ENCODE measurements around the gene SLC25A6. TPM values are rescaled to one million over a fixed set of nuclear protein-coding genes. Genes with fewer than 3 reads are reported as not detected.

Gene SLC25A6
- polyA plus RNA-seq, 1 donor: 611 TPM

DNA sequence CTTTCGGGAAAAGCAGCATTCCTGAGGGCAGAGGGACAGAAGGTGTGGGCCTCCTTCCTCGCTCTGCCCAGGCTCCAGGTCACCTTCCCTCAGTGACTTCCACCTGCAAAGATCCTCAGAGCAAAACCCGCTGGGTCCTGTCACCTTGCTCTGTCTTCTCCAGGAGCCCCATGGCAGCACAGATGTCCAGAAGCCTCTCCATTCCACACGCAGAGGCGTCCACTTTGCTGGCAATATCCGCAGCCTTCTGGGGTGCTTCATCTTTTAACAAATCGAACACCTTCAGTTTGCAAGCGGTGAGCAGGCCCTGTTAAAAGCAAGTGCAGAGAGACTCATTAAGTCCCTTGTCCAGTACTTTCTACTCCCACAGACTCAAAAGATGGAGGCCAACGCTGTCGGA is 33.5 kb upstream of the SLC25A6 start:
- peaks cover 37% of the 10 kb centered on the region for H3K36me3 ChIP-seq (ENCODE audit: control insufficient read depth, insufficient read depth, low read length)
- DNase-seq: no peak
- no peaks in the 10 kb centered on the region for H3K27me3 ChIP-seq (ENCODE audit: control insufficient read depth, insufficient read depth, low read length)
- H3K4me1 ChIP-seq (ENCODE audit: control insufficient read depth, insufficient read depth, low read length): peaks cover 4% of the 10 kb centered on the region
- WGBS (ENCODE audit: insufficient coverage, low lambda C conversion rate): 100% methylated on average over 3 of the region's 10 CpGs
- peaks cover 31% of the 10 kb centered on the region for H3K9me3 ChIP-seq (ENCODE audit: control insufficient read depth, low read depth, low read length)
- H3K4me3 ChIP-seq (ENCODE audit: low read length): no peak overlapping the region
- H3K27ac ChIP-seq (ENCODE audit: low read length): no peak overlapping the region

DNA sequence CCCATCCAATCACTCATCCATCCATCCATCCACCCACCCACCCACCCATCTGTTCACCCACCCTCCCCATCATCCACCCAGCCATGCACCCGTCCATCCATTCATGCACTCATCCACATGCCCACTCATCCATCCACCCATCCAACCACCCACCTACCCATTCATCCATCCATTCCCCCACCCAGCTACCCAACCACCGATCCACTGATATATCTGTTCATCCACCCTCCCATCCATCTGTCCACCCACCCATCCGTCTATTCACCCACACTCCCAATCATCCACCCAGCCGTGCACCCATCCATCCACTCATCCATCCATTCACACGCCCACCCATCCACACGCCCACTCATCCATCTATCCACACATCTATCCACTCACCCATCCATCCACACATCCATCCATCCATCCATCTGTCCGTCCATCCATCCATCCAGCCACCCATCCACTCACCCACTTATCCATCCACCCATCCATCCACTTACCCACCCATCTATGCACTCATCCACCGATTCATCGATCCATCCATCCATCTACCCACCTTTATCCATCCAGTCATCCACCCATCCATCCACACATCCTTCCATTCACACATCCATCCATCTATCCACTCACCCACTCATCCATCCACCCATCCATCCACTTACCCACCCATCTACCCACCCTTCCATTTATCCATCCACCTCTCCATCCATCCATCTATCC is 32.4 kb upstream of the SLC25A6 start:
- H3K27me3 ChIP-seq (ENCODE audit: control insufficient read depth, insufficient read depth, low read length): no peaks in the 10 kb centered on the region

DNA sequence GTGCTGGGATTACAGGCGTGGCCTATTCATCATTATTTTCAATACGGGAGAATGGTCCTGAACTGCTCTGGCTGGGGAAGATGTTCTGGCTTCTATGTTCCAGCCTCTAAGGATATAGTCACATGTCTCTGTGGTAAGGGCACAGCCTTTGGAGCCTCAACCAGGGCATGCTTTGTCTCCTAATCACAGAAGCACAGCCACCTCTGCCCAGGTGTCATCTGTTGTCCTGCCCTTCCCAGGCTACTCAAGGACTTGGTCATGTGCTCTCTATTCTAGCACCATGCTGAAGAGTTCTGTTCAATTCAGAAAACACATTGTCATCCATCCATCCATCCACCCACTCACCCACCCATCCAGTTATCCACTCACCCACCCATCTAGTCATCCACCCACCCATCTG is 31.3 kb upstream of the SLC25A6 start:
- H3K4me3 ChIP-seq (ENCODE audit: low read length): no peak overlapping the region
- peaks cover 46% of the 10 kb centered on the region for H3K9me3 ChIP-seq (ENCODE audit: control insufficient read depth, low read depth, low read length)
- H3K27ac ChIP-seq (ENCODE audit: low read length): no peak overlapping the region
- WGBS (ENCODE audit: insufficient coverage, low lambda C conversion rate): no CpG with 5 or more reads among the region's 2 CpGs
- H3K27me3 ChIP-seq (ENCODE audit: control insufficient read depth, insufficient read depth, low read length): no peaks in the 10 kb centered on the region
- DNase-seq: no peak
- H3K36me3 ChIP-seq (ENCODE audit: control insufficient read depth, insufficient read depth, low read length): peaks cover 46% of the 10 kb centered on the region
- H3K4me1 ChIP-seq (ENCODE audit: control insufficient read depth, insufficient read depth, low read length): peaks cover 4% of the 10 kb centered on the region

More for the DNA sequence above, 32.4 kb upstream of the SLC25A6 start:
- Histone ChIP-seq H3K27ac (ENCODE audit: low read length) (no peak overlapping the region), H3K36me3 (ENCODE audit: control insufficient read depth, insufficient read depth, low read length) (peaks cover 37% of the 10 kb centered on the region), H3K4me1 (ENCODE audit: control insufficient read depth, insufficient read depth, low read length) (peaks cover 4% of the 10 kb centered on the region), H3K9me3 (ENCODE audit: control insufficient read depth, low read depth, low read length) (peaks cover 36% of the 10 kb centered on the region), H3K4me3 (ENCODE audit: low read length) (no peak overlapping the region)
- WGBS (ENCODE audit: insufficient coverage, low lambda C conversion rate): 94% methylated on average over 3 of the region's 9 CpGs
- DNase-seq: no peak

DNA sequence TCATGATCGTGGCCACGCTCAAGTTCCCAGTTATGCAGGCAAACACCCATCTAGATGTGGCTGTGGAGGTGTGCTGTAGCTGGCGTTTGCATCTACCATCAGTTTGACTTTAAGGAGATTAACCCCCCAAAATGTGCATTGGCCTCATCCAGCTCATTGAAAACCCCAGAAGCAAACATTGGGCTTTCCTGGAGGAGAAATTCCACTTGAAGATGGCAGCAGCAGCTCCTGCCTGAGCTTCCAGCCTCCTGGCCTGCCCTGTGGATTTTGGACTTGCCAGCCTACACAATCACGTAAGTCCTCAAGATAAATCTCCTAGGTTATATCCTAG is 30.2 kb upstream of the SLC25A6 start:
- H3K4me1 ChIP-seq (ENCODE audit: control insufficient read depth, insufficient read depth, low read length): peaks cover 4% of the 10 kb centered on the region
- no CpG with 5 or more reads among the region's 4 CpGs for WGBS (ENCODE audit: insufficient coverage, low lambda C conversion rate)
- no peaks in the 10 kb centered on the region for H3K27me3 ChIP-seq (ENCODE audit: control insufficient read depth, insufficient read depth, low read length)
- no peak overlapping the region for H3K4me3 ChIP-seq (ENCODE audit: low read length)
- peaks cover 44% of the 10 kb centered on the region for H3K36me3 ChIP-seq (ENCODE audit: control insufficient read depth, insufficient read depth, low read length)
- H3K9me3 ChIP-seq (ENCODE audit: control insufficient read depth, low read depth, low read length): peaks cover 44% of the 10 kb centered on the region
- DNase-seq: no peak
- no peak overlapping the region for H3K27ac ChIP-seq (ENCODE audit: low read length)

DNA sequence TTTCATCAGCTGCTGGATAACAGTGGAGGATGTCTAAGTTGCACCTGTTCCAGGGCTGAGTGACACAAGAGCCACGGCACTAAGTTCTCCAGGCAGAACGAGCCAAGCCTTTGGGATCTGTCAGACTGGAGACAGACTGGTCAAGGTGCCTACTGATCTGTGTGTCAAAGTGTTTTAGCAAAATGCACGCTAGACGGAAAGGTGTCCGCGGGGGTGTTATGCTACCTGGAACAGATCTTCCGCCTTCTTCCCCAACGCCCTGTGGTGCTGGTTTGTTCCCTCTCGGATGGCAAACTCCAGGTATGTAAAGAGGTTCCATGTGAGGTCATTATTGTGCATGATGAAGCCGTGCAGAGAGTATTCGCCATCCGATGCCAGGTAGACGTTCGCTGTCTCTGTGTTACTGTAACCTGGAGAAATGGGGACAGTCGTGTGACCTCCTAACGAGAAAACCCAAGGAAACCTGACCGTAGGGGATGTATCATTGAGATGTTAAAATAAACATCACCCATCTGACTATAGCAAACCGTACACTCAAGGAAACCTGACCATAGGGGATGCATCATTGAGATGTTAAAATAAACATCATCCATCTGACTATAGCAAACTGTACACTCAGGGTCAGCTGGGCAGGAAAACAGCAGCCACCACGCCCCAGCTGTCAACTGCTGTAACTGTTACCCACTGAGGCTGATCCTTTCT is 29.7 kb upstream of the SLC25A6 start:
- no peak overlapping the region for H3K27ac ChIP-seq (ENCODE audit: low read length)
- DNase-seq: no peak
- H3K4me1 ChIP-seq (ENCODE audit: control insufficient read depth, insufficient read depth, low read length): peaks cover 4% of the 10 kb centered on the region
- peaks cover 47% of the 10 kb centered on the region for H3K36me3 ChIP-seq (ENCODE audit: control insufficient read depth, insufficient read depth, low read length)
- H3K9me3 ChIP-seq (ENCODE audit: control insufficient read depth, low read depth, low read length): peaks cover 44% of the 10 kb centered on the region
- no CpG with 5 or more reads among the region's 19 CpGs for WGBS (ENCODE audit: insufficient coverage, low lambda C conversion rate)
- no peak overlapping the region for H3K4me3 ChIP-seq (ENCODE audit: low read length)
- H3K27me3 ChIP-seq (ENCODE audit: control insufficient read depth, insufficient read depth, low read length): no peaks in the 10 kb centered on the region

DNA sequence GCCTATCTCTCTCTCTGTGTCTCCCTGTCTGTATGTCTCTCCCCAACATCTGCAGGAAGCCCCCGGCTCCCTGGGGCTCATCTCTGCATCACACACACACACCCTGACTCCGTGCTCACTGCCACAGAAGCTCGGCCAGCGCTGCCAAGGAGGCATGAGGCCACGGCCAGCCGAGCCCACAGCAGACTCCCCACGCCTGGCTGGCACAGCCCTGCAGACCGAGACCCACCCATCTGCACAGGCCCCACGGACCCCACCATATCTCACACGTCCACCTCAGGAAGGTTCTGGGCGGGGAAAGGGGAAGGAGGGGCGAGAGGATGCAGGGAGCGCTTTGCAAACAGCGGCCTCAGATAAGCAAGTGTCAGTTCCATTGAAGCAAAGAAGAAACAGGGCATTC is 28.5 kb upstream of the SLC25A6 start:
- Histone ChIP-seq H3K4me1 (ENCODE audit: control insufficient read depth, insufficient read depth, low read length) (peaks cover 4% of the 10 kb centered on the region), H3K4me3 (ENCODE audit: low read length) (no peak overlapping the region), H3K36me3 (ENCODE audit: control insufficient read depth, insufficient read depth, low read length) (peaks cover 48% of the 10 kb centered on the region), H3K27me3 (ENCODE audit: control insufficient read depth, insufficient read depth, low read length) (no peaks in the 10 kb centered on the region), H3K27ac (ENCODE audit: low read length) (no peak overlapping the region), H3K9me3 (ENCODE audit: control insufficient read depth, low read depth, low read length) (peaks cover 41% of the 10 kb centered on the region)
- peak in 1 of 2 donors; percentile 27 for DNase-seq
- no CpG with 5 or more reads among the region's 14 CpGs for WGBS (ENCODE audit: insufficient coverage, low lambda C conversion rate)

DNA sequence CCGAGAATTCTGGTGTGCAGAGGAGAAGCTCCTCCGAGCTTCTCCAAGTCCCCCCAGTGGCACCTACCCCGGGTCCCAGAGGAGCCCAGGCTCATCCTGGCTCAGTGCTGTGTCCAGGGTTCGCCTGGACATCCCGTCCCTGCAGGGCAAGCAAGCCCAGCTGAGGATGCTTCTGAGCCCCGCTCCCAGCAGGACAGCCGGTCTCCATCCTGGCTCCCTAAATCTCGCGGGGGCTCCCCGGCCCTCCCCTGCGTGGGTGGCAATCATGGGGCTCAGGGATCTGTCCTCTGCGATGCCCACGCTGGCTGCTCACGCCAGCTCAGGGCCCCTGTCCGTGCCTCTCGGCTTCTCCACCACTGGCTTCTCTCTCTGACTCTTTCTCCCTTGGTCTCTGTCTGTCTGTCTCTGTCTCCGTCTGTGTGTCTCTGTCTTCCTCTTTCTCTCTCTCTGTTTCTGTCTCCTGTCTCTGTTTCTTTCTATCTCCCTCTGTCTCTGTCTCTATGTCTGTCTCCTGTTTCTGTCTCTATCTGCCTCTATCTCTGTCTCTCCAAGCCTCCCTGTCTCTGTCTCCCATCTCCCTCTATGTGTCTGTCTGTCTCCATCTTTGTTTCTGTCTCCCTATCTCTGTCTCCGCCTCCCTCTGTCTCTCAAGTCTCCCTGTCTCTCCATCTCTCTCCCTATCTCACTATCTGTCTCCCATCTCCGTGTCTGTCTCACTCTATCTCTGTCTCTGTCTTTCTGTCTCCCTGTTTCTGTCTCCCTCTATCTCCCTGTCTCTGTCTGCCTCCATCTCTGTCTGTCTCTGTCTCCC is 27.8 kb upstream of the SLC25A6 start:
- no peak overlapping the region for H3K27ac ChIP-seq (ENCODE audit: low read length)
- WGBS (ENCODE audit: insufficient coverage, low lambda C conversion rate): 86% methylated on average over 3 of the region's 19 CpGs
- no peaks in the 10 kb centered on the region for H3K27me3 ChIP-seq (ENCODE audit: control insufficient read depth, insufficient read depth, low read length)
- no peak for DNase-seq
- peaks cover 41% of the 10 kb centered on the region for H3K9me3 ChIP-seq (ENCODE audit: control insufficient read depth, low read depth, low read length)
- no peak overlapping the region for H3K4me3 ChIP-seq (ENCODE audit: low read length)
- H3K36me3 ChIP-seq (ENCODE audit: control insufficient read depth, insufficient read depth, low read length): peaks cover 45% of the 10 kb centered on the region
- peaks cover 4% of the 10 kb centered on the region for H3K4me1 ChIP-seq (ENCODE audit: control insufficient read depth, insufficient read depth, low read length)

DNA sequence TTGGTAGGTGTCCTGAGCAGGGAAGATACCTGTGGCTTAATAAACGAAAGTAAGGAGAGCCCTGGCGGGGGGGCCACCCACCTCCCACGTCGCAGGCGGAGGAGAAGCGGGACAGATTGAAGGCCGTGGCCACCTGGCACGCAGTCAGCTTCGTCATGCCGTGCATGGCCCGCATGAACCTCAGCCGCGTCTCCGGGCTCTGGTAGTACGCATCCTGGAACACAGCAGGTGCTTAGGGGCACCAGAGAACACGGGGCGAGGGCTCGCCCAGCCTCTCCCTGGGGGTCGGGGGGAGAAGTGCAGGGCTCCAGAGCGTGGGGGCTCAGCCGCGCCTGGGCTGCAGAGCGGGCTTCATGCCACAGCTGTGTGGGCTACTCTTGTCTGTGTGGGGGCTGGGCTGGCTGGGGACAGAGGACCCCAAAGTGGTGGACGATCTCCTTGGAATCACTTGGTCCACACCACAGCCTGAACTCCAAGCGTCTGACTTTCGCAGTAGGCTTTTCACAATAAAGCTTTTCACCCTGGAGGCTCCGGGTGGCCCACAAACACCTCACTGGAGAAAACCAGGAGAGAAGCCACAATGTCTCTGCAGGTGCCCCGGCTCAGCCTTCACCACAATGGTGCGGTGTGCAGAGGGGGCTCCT is 27.1 kb upstream of the SLC25A6 start:
- no peak for DNase-seq
- H3K27me3 ChIP-seq (ENCODE audit: control insufficient read depth, insufficient read depth, low read length): no peaks in the 10 kb centered on the region
- no CpG with 5 or more reads among the region's 29 CpGs for WGBS (ENCODE audit: insufficient coverage, low lambda C conversion rate)
- peaks cover 47% of the 10 kb centered on the region for H3K36me3 ChIP-seq (ENCODE audit: control insufficient read depth, insufficient read depth, low read length)
- no peak overlapping the region for H3K27ac ChIP-seq (ENCODE audit: low read length)
- peaks cover 4% of the 10 kb centered on the region for H3K4me1 ChIP-seq (ENCODE audit: control insufficient read depth, insufficient read depth, low read length)
- H3K4me3 ChIP-seq (ENCODE audit: low read length): no peak overlapping the region
- H3K9me3 ChIP-seq (ENCODE audit: control insufficient read depth, low read depth, low read length): peaks cover 35% of the 10 kb centered on the region

DNA sequence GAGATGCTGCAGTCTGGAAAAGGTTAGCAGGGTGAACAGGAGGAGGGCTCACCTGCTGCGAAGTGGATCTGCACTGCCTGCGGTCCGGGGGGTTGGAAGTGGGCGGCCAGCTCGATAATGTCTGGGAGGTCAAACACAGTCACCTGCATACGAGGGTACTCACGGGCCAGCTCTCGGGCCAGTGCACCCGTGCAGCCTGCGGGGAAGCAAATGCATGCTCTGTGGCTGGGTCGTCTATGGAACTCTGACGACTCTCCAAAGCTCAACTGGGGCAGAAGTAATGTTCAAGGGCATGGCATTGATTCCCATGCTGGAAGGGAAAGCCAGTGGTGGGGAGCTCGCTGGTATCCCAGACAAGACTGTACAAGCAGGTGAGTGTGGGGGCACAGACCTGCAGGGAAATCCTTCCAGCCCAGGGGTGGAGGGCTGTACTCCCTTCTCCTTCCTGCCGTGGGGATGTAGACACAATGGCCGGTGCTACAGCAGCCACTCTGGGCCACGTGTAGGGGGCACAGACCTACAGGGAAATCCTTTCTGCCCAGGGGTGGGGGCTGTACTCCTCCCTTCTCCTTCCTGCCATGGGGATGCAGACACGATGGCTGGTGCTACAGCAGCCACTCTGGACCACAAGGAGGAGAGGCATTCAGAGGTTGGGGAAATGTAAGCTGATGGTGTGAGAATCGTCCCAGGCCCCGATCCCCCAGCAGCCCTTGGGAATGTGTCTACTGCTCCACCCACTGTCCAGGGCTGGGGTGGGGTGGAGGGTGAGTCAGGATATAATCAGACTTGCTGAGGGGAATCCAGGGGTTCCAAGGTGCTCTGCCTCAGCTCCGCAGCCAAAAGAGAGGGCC is 26.2 kb upstream of the SLC25A6 start:
- H3K4me1 ChIP-seq (ENCODE audit: control insufficient read depth, insufficient read depth, low read length): peaks cover 4% of the 10 kb centered on the region
- H3K4me3 ChIP-seq (ENCODE audit: low read length): no peak overlapping the region
- H3K27me3 ChIP-seq (ENCODE audit: control insufficient read depth, insufficient read depth, low read length): no peaks in the 10 kb centered on the region
- no peak overlapping the region for H3K27ac ChIP-seq (ENCODE audit: low read length)
- peaks cover 53% of the 10 kb centered on the region for H3K36me3 ChIP-seq (ENCODE audit: control insufficient read depth, insufficient read depth, low read length)
- H3K9me3 ChIP-seq (ENCODE audit: control insufficient read depth, low read depth, low read length): peaks cover 27% of the 10 kb centered on the region
- no peak for DNase-seq
- WGBS (ENCODE audit: insufficient coverage, low lambda C conversion rate): no CpG with 5 or more reads among the region's 20 CpGs
